Measurements from ENCODE around the gene MROH2A.

Gene MROH2A

DNA sequence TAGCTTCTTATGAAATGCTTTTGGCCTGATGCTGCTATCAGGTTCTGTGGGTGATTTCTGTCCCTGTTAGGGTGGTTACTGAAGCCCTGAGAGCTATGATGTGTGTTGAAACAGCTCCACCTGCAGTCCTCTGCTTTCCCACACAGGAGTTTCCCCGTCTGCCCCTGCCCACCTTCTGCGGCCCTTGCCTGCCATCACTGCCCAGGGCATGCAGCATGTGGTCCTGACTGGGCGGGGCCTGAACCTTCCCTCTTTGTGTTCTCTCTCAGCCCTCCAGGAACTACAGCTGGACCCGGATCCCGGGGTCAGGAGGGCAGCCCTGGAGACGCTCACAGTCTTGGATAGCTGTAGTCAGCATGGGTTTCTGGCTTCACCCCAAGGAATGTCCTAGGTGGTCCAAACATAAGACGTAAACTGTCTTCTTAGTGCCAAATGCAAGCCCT is 54.8 kb downstream of the MROH2A start:
- peaks cover 8% of the 10 kb centered on the region for H3K4me1 Mint-ChIP-seq
- H3K4me3 Mint-ChIP-seq, result no peak overlapping the region
- peaks cover 33% of the 10 kb centered on the region for H3K36me3 Mint-ChIP-seq (ENCODE audit: low read depth)
- H3K27ac Mint-ChIP-seq, result no peak overlapping the region
- H3K9me3 Mint-ChIP-seq, result no peaks in the 10 kb centered on the region
- TF ChIP-seq, protein P1, sequence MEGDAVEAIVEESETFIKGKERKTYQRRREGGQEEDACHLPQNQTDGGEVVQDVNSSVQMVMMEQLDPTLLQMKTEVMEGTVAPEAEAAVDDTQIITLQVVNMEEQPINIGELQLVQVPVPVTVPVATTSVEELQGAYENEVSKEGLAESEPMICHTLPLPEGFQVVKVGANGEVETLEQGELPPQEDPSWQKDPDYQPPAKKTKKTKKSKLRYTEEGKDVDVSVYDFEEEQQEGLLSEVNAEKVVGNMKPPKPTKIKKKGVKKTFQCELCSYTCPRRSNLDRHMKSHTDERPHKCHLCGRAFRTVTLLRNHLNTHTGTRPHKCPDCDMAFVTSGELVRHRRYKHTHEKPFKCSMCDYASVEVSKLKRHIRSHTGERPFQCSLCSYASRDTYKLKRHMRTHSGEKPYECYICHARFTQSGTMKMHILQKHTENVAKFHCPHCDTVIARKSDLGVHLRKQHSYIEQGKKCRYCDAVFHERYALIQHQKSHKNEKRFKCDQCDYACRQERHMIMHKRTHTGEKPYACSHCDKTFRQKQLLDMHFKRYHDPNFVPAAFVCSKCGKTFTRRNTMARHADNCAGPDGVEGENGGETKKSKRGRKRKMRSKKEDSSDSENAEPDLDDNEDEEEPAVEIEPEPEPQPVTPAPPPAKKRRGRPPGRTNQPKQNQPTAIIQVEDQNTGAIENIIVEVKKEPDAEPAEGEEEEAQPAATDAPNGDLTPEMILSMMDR (IDR thresholded peaks at IDR 0.05), result peak; percentile 28
- H3K27me3 Mint-ChIP-seq (ENCODE audit: low read depth, poor library complexity), result no peaks in the 10 kb centered on the region
- peak; percentile 49 for DNase-seq

DNA sequence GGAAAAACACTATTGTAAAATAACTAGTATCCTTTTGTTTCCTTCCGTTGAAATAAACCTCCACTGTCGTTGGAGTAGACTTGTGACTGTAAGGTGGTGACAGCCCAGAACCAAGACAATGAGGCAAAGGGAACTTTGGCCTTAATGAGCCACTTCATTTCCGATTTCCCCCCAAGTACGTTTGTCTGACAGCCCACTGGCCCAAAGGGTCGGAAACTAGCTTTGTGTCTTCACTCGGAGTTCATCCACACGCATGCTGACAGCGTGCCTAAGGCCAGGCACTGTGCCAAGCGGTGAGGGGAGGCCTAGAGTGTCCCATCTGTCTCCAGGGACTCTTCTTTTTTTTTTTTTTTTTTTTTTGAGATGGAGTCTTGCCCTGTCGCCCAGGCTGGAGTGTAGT is 55.2 kb downstream of the MROH2A start:
- H3K36me3 Mint-ChIP-seq (ENCODE audit: low read depth), result peaks cover 38% of the 10 kb centered on the region
- H3K27me3 Mint-ChIP-seq (ENCODE audit: low read depth, poor library complexity), result no peaks in the 10 kb centered on the region
- H3K4me3 Mint-ChIP-seq, result no peak overlapping the region
- no peaks in the 10 kb centered on the region for H3K9me3 Mint-ChIP-seq
- TF ChIP-seq, protein P1 (IDR thresholded peaks at IDR 0.05), result no peak
- H3K4me1 Mint-ChIP-seq, result peaks cover 13% of the 10 kb centered on the region
- H3K27ac Mint-ChIP-seq, result peak overlapping the region; percentile 61
- no peak for DNase-seq

DNA sequence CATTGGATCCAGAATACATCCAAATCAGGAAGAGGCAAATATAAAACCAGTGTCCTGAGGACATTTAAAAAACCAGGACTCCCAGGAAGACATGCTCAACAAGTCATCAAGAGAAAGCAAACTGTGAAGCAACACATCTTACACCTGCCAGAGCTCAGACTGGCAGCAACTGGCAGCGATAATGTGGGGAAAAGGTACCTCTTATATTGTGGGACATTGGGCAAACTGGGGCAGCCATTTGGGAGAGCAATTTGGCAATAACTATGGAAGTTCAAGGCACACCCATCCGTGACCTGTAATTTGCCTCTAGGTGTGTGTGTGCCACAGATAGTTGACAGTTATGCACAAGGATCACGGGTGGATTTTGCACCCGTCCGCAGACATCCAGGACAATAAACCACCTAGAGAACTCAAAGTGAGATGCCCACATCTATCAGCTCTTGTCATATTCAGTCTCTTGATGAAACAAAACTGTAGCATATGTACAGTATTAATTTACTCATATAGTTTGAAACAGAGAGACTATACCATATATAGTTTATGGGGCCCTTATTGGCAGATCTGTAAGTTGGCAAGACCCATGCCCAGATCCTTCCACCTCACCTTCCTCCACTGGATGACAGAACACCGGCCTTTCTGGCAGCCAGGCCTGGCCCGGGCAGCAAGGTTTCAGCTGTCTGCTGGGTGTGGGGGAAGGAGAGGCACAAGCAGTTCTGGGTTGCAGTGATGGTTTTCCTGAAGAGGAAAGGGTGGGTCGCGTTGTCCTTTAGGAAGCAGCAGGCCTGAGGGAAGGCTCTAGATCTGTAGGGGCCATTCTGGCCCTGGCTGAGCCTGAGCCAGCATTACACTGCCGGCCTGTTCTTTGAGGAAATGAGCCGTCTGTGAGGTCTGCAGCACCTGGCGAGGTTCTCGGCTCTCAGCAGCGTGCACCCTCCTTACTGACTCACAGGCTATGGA is 57.4 kb downstream of the MROH2A start:
- TF ChIP-seq, protein P1 (IDR thresholded peaks at IDR 0.05), result no peak
- peaks cover 33% of the 10 kb centered on the region for H3K4me1 Mint-ChIP-seq
- peaks cover 59% of the 10 kb centered on the region for H3K36me3 Mint-ChIP-seq (ENCODE audit: low read depth)
- DNase-seq, result no peak
- H3K27me3 Mint-ChIP-seq (ENCODE audit: low read depth, poor library complexity), result no peaks in the 10 kb centered on the region
- no peaks in the 10 kb centered on the region for H3K9me3 Mint-ChIP-seq
- no peak overlapping the region for H3K4me3 Mint-ChIP-seq
- peak overlapping the region; percentile 78 for H3K27ac Mint-ChIP-seq

DNA sequence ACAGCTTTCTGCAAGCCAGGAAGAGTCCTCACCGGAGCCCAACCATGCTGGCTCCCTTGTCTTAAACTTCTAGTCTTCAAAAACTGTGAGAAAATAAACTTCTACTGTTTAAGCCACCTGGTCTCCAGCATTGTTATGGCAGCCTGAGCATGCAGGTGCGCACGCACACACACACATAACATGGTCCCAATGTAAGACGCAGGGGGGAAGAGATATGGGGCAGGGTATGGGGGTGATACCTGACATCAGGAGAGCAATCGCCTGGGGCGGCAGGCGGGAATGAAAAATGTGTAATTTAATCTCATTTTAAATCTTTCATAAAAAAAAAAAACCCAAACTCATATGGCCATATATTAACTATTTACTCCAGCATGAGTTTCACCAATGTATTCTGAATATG is 58.2 kb downstream of the MROH2A start:
- Mint-ChIP-seq H3K36me3 (ENCODE audit: low read depth) (peaks cover 67% of the 10 kb centered on the region), H3K27ac (no peak overlapping the region), H3K9me3 (no peaks in the 10 kb centered on the region)

DNA sequence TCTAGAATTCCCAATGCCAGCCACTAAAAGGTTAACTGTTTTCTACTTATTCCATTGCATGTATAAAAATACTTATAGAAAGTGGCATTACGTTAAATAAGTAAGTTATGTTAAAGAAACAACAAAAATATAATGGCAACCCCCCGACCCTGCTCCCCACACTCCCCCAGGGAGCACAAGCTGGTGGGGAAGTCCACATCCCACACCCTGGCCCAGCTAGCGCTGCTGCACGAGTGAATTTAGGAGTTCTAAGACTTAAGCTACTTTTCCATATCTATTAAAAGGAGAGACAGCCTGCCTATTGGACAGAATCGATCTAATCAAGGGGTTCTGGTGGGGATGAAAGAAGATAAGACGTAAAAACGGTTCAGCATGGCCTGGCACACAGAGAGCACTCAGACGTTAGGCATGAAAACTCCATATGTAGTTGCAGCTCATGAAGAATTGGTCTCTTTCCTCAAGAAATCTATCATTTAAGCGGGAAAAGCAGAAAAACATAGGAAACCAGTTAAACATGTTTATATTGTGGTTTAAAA is 59.6 kb downstream of the MROH2A start:
- DNase-seq, result no peak
- no peak overlapping the region for H3K4me3 Mint-ChIP-seq
- H3K27ac Mint-ChIP-seq, result no peak overlapping the region
- peaks cover 40% of the 10 kb centered on the region for H3K4me1 Mint-ChIP-seq
- no peaks in the 10 kb centered on the region for H3K27me3 Mint-ChIP-seq (ENCODE audit: low read depth, poor library complexity)
- TF ChIP-seq, protein P1 (IDR thresholded peaks at IDR 0.05), result no peak
- peaks cover 79% of the 10 kb centered on the region for H3K36me3 Mint-ChIP-seq (ENCODE audit: low read depth)
- no peaks in the 10 kb centered on the region for H3K9me3 Mint-ChIP-seq

More for the DNA sequence above, 58.2 kb downstream of the MROH2A start:
- TF ChIP-seq, protein P1 (IDR thresholded peaks at IDR 0.05), result no peak
- DNase-seq, result no peak
- Mint-ChIP-seq H3K27me3 (ENCODE audit: low read depth, poor library complexity) (no peaks in the 10 kb centered on the region), H3K4me3 (no peak overlapping the region), H3K4me1 (peaks cover 40% of the 10 kb centered on the region)
